ENCODE data around the gene LRP3.

- TF ChIP-seq CTCF (IDR thresholded peaks at IDR 0.05; ENCODE audit: insufficient read depth, low read length) (no peak), POLR2AphosphoS5 (IDR thresholded peaks at IDR 0.05; ENCODE audit: low read depth) (no peak), GABPA (IDR thresholded peaks at IDR 0.05; ENCODE audit: low read depth) (no peak), REST (IDR thresholded peaks at IDR 0.05; ENCODE audit: insufficient replicate concordance, low read depth) (no peak), SPI1 (IDR thresholded peaks at IDR 0.05; ENCODE audit: borderline replicate concordance, low read depth) (no peak)
Measured at GRCh38 chr19:33224694-33225457, 30.7 kb downstream of the LRP3 start.

Data from HL-60 (cell line).